Kidney glomerular epithelial cell (primary cell): ENCODE results near the gene STXBP5.

ENCODE experiments used
- DNase-seq: peaks from one replicate; lab custom pipeline; 2025; lab: John Stamatoyannopoulos, UW

STXBP5 gene

DNA sequence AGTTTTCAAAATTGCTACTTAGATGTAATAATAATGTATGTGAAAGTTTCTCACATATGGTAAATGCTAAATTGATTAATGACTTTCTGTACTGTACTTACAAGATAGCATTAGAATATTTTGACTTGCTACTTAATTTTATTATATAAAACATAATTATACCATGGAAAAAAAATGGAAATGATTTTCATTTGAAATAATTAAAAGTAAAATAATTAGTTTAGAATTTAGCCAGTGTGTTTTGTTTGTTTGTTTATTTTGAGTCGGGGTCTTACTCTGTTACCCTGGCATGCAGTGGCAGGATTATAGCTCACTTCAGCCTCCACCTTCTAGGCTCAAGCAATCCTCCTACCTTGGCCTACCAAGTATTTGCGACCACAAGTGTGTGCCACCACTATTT is 7.1 kb downstream of the STXBP5 start:
- no peak for DNase-seq

DNA sequence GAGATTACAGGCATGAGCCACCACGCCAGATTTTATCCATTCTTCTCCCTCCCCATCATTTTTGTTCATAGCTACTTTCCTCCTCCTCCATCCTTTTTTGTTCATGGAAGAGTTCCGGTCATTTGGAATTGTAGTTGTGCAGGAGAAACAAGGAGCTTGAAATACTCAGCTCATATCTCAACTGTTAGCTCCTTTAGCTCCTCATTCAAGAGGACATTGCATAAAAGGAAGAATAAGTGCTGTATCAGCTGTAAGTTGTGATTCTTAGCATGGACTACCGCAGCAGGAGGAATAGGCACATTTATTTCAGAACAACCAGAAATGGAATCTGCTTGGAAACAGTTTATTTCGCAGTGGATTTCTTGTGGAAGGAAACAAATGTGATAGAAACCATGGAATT is 7.6 kb downstream of the STXBP5 start:
- no peak for DNase-seq

- DNase-seq: no peak
Measured at GRCh38 chr6:147212622-147213021, 8.4 kb downstream of the STXBP5 start.

DNA sequence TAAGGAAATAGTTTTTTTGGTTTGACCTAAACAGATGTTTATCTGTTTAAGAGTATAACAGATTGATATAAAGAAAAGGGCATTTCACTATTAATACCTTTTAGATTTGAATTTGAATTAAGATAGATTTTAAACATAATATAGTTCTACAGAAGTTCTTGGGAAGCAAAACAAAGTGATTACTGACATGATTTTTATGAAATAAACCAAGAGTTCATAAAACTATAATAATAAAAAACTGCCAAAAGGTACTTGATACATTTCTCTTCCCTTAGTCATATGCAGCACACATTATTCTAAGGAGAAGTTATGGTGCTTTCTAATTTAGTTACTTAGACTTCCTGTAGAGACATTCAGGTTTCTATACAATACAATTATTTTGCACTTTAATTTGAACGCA is 9.6 kb downstream of the STXBP5 start:
- DNase-seq: no peak

GRCh38 chr6:147214248-147215227 is 10.3 kb downstream of the STXBP5 start:
- no peak for DNase-seq

GRCh38 chr6:147216915-147217314 is 12.7 kb downstream of the STXBP5 start:
- DNase-seq: no peak

- DNase-seq: no peak
Measured at GRCh38 chr6:147217840-147218404, 13.7 kb downstream of the STXBP5 start.

GRCh38 chr6:147218797-147219196 is 14.6 kb downstream of the STXBP5 start:
- no peak for DNase-seq

DNA sequence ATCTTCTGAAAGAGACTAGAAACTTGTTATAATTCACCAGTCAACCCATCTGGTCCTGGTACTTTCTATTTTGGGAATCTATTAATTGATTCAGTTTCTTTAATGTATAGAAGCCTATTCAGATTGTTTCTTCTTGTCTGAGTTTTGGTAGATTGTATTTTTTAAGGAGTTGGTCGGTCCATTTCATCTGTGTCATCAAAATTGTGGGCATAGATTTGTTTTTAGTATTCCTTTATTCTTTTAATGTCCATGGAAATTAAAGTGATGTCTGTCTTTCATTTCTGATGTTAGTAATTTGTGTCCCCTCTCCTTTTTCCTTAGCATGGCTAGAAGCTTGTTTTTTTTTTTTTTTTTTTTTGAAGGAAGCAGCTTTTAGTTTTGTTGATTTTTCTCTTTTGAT is 15.2 kb downstream of the STXBP5 start:
- DNase-seq: no peak

DNA sequence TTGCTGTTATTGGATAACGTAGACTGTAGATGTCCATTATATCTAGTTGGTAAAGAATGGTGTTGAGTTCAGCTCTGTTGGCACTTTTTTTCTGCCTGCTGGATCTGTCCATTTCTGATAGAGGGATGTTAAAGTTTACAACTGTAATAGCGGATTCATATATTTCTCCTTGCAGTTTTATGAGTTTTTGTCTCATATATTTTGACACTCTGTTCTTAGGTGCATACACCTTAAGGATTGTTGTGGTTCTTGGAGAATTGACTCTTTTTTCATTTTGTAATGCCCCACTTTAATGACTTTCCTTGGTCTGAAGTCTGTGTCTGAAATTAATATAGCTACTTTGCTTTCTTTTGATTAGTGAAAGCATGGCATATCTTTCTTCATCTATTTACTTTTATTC is 16.1 kb downstream of the STXBP5 start:
- DNase-seq: no peak

GRCh38 chr6:147221739-147222138 is 17.5 kb downstream of the STXBP5 start:
- no peak for DNase-seq

GRCh38 chr6:147222160-147222838 is 18.1 kb downstream of the STXBP5 start:
- no peak for DNase-seq

DNA sequence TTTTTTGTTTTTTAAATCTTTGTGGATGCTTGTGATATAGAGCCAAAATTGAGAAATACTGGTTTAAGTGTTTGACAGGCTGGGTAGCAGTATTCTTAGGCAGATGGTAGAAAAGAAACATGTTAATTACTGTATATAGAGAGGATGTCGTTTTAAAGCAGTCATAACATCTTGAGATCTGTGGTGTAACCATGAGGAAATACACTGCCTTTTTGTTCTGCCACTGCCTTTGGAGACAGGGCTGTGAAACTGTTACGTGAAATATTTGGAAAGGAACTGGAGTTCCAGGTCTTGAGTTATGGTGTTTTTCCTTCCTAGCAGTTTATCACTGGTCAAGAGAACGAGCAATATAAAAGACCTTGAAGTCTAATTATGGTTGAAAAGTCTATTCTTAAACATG is 19.5 kb downstream of the STXBP5 start:
- no peak for DNase-seq

GRCh38 chr6:147226163-147226724 is 22.0 kb downstream of the STXBP5 start:
- no peak for DNase-seq

- no peak for DNase-seq
Measured at GRCh38 chr6:147226877-147227276, 22.7 kb downstream of the STXBP5 start.

GRCh38 chr6:147227770-147228320 is 23.6 kb downstream of the STXBP5 start:
- DNase-seq: no peak

GRCh38 chr6:147231589-147231988 is 27.4 kb downstream of the STXBP5 start:
- DNase-seq: no peak

- no peak for DNase-seq
Measured at GRCh38 chr6:147234685-147235084, 30.5 kb downstream of the STXBP5 start.

DNA sequence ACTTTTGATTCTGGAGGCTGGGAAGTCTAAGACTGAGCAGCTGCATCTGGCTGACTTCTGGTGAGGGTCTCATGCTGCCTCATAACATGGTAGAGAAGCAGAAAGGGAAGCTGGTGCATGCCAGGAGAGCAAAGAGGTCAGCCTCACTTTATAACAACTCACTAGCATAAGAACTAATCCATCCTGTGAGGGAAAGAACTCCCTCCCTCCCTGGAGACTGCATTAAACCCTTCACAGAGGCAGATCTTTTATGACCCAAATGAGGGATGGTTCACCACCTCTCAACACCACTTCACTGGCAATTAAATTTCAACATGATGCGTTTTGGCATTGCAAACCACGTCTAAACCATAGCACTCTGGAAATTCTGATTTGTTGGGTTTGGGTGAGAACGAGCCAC is 33.9 kb downstream of the STXBP5 start:
- DNase-seq: no peak

GRCh38 chr6:147238906-147239305 is 34.7 kb downstream of the STXBP5 start:
- no peak for DNase-seq

- no peak for DNase-seq
Measured at GRCh38 chr6:147244832-147245231, 40.6 kb downstream of the STXBP5 start.

DNA sequence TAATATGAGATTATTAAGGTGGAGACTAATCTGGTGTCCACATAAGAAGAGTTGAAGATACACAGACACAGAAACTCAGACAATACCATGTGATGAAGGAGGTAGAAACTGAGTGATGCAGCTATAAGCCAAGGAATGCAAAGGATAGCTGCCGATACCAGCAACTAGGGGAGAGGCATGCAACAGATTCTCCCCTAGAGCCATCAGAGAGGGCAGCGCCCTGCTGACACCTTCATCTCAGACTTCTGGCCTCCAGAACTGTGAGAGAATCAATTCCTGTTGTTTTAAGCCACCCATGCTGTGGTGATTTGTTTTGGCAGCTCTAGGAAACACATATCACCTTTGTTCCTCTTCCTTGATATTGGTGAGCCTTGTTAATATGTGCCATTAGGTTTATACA is 41.5 kb downstream of the STXBP5 start:
- no peak for DNase-seq
